KG1 (cell line): ENCODE data around the gene CPSF4.
A peak's percentile ranks its signal among the peaks of the same experiment; 100 is the strongest.
"Not testable (repeated sequence)": the region's sequence is repeated elsewhere in the genome, so short reads cannot be mapped to it uniquely, and the experiment has no call there.

Experiments
- DNase-seq: peaks from one replicate; lab custom pipeline; 2025; lab: John Stamatoyannopoulos, UW

The CPSF4 gene

GRCh38 chr7:99490878-99491277, 52.1 kb downstream of the CPSF4 start:
- no peak for DNase-seq

DNA sequence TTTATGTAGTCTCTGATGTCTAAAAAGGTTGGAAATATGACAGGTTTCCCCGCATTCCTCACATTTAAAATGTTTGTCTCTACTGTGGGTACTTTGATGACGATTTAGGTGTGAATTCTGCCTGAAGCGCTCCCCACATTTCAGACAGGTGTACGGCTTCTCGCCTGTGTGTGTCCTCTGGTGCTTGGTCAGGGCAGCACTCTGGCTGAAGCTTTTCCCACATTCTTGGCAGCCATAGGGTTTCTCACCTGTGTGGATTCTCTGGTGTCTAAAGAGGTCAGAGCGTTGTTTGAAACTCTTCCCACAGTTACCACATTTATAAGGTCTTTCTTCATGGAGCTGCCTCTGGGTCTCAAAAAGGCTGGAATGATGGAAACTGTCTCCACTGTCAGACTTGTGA, 55.1 kb downstream of the CPSF4 start:
- DNase-seq, result no peak

GRCh38 chr7:99497766-99498545, 59.2 kb downstream of the CPSF4 start:
- no peak for DNase-seq

- no peak for DNase-seq
These were observed 59.8 kb downstream of the CPSF4 start for GRCh38 chr7:99498546-99498944.

DNA sequence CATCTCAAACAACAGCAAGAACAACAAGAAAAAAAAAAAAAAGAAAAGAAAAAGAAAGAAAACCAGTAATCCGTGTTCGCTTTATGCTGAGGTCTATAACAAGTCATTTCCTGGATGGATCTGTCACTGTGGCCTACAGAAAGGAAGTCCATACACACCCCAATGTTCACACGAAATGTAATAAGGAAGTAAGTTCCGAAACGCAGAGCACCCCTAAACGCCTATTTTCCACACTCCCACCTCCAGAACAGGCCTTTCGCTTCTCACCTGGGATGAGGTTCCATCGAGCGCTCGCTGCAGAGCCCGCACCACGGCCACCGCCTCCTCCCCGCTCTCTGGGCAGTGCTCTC, 60.6 kb downstream of the CPSF4 start:
- no peak for DNase-seq

- DNase-seq, result peak; percentile 53
These were observed 61.2 kb downstream of the CPSF4 start, which contains the start of gene ZNF394 for GRCh38 chr7:99499721-99500636. Gene ZNF394 (minus strand): TSS chr7:99500281. CDS start chr7:99500093, 188 bp downstream.

DNA sequence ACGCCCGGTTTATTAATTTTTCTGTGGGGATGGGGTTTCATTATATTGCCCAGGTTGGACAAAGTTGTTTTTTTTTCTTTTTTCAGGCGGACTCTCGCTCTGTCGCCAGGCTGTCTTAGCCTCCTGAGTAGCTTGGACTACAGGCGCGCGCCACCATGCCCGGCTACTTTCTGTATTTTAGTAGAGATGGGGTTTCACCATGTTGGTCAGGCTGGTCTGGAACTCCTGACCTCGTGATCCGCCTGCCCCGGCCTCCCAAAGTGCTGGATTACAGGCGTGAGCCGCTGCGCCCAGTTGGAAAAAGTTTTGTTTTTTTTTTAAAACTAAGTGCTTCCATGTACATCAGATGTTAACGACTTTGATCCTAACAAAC, 61.9 kb downstream of the CPSF4 start:
- no peak for DNase-seq

DNA sequence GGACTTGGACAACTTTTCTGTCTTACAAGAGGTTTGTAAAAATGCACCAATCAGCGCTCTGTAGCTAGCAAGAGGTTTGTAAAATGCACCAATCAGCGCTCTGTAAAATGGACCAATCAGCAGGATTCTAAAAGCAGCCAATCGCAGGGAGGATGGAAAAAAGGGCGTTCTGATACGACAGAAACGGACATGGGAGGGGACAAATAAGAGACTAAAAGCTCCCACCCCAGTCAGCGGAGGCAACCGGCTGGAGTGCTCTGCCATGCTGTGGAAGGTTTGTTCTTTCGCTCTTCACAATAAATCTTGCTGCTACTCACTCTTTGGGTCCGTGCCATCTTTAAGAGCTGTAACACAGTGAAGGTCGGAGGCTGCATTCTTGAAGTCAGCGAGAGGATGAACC, 62.5 kb downstream of the CPSF4 start:
- not testable (repeated sequence) for DNase-seq

GRCh38 chr7:99504281-99504602, 65.5 kb downstream of the CPSF4 start:
- no peak for DNase-seq

DNA sequence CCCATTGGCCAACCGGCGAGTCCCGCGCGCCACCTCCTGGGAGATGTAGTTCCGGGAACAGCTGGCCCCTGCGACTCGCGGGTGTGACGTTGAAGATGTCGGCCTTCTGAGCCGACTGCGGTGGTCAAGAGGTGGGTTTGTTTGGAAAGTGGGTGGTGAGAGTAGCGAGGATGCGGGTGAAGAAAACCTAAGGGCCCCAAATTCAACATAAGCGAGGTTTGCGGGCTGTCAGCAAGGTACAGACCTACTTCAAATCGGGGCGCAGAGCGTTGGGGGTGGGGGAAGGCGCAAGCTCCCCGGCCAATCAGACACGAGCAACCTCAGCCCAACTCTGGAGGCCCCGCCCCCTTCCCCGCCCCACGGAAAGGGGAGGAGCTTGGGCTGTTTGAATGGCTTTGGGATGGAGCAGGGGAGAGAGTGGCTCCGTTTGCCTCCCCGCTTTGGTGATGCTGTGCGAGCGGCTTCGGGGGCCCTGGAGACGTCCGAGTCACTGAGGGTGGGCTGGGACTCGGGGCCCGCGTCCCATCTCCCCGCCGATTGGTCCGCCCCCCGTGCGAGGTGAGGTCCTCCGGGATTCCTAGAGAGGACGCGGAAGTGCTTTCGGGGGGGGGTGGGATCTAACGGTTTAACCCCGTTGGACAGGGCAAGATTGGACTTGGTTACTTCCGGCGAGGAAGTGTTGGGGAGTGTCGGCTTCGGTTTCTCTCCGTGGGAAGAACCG, 66.0 kb downstream of the CPSF4 start, which contains the start of gene ZKSCAN5:
Gene ZKSCAN5 (plus strand): TSS at position 60 of the 721 bp plus-strand sequence. CDS start 1,383 bp downstream, outside the sequence.
- peak; percentile 54 for DNase-seq

DNA sequence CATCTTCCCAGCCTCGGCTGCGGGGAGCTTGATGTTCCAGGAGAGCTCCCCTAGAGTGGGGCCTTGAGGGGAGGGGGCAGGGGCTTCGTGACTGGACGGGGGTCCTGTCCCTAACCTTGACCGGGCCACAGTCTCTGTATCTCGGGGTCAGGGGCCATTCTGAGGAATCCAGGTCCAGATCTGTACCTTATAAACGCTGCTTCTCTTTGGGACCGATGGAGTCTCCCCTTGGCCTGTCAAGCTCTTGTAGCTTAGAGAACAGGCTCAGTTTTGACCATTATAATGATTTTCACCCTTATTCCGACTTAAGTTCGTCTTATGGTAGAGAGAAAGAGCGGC, 66.5 kb downstream of the CPSF4 start:
- DNase-seq, result no peak
